Stomach smooth muscle (tissue), 2 donors: Measurements from ENCODE around the gene RASGEF1B.
"Not testable (repeated sequence)": the region's sequence is repeated elsewhere in the genome, so short reads cannot be mapped to it uniquely, and the experiment has no call there.

ENCODE experiments used
- H3K27ac ChIP-seq: one replicate; pipeline ENCODE4 v1.7.0; 2013; ENCODE audit warnings: mild to moderate bottlenecking, low read length, inconsistent platforms
- H3K27me3 ChIP-seq, 2 donors: one replicate each; pipeline ENCODE4 v1.7.0; 2013; ENCODE audit warnings: low read length in 2 of 2; ENCODE audit not compliant: insufficient read depth in 2 of 2, control insufficient read depth in 1 of 2
- H3K36me3 ChIP-seq, 2 donors: one replicate each; pipeline ENCODE4 v1.7.0; 2013; ENCODE audit warnings: low read length in 2 of 2; ENCODE audit not compliant: control insufficient read depth in 2 of 2, insufficient read depth in 2 of 2
- H3K4me1 ChIP-seq: one replicate; pipeline ENCODE4 v1.7.0; 2013; ENCODE audit warnings: low read length; ENCODE audit not compliant: control insufficient read depth, insufficient read depth
- H3K4me3 ChIP-seq, 2 donors: one replicate each; pipeline ENCODE4 v1.7.0; 2013; ENCODE audit warnings: low read length in 2 of 2
- H3K9ac ChIP-seq, 2 donors: one replicate each; pipeline ENCODE4 v1.7.0; 2013; ENCODE audit warnings: low read length in 2 of 2, mild to moderate bottlenecking in 1 of 2
- H3K9me3 ChIP-seq, 2 donors: one replicate each; pipeline ENCODE4 v1.7.0; 2013; ENCODE audit warnings: low read length in 2 of 2; ENCODE audit not compliant: control insufficient read depth in 2 of 2
- donor health status: healthy.
- donor health status: Pancreatic carcinoma.

Gene RASGEF1B

DNA sequence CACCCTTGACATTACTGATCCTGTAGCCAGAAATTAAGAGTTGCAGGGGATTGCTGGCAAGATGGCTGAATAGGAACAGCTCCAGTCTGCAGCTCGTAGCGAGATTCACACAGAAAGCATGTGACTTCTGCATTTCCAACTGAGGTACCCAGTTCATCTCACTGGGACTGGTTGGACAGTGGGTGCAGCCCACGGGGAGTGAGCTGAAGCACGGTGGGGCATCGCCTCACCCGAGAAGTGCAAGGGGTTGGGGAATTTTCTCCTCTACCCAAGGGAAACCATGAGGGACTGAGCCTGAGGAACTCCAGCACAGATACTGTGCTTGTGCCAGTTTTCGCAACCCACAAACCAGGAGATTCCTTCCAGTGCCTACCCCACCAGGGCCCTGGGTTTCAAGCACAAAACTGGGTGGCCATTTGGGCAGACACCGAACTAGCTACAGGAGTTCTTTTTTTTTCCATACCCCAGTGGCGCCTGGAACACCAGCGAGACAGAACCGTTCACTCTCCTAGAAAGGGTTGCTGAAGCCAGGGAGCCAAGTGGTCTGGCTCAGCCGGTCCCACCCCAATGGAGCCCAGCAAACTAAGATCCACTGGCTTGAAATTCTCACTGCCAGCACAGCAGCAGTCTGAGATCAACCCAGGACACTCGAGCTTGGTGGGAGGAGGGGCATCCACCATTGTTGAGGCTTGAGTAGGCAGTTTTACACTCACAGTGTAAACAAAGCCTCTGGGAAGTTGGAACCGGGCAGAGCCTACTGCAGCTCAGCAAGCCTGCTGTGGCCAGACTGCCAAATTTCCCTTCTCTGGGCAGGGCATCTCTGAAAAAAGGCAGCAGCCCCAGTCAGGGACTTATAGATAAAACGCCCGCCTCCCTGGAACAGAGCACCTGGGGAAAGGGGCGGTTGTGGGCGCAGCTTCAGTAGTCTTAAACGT, 1.9 kb upstream of the RASGEF1B start:
- not testable (repeated sequence) for H3K27me3 ChIP-seq, H3K36me3 ChIP-seq, H3K9me3 ChIP-seq, H3K9ac ChIP-seq
- Histone ChIP-seq H3K4me1 (peaks cover 35% of the 10 kb centered on the region), H3K27ac (peak overlapping the region; percentile 46), H3K4me3 (peak overlapping the region; percentile 12 to 44)

DNA sequence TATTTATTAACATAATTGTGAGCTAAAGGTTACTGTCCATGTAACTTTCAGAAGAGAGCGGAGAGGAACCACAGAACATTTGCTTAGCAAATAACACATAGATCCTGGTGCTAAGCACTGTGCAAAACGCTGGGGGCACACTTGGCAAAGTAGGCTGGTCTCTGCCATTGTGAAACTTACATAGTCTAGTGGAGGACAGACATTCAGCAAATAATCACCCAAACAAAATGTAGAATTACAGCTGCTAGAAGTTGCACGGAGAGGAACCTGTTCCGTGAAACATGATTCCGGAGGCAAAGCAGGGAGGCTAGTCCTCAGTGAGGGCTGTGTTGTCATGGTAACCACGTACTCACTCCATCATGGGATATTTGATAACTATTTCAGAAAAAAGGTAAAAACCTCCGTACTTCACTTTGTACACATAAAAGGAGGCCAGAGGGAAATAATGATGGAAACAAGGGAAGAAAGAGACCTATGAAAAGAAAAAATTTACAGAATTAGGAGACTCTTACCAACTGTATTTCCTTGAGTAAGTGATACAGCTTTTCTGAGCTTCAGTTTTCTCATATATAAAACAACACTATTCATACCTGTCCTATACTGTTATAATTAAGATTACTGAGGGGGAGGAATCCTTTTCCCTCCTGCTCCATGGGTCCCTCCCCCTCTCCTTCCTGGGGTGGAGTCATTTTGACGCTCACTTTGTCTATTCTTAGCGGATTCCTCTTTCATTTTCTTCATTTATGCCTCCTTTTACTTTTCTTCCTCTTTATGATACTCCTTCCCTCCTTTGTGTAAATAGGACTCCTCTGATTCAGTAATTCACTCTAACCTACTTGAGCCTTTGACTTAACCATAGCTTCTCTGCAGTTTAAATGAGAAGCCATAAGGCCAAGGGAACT, 825 bp upstream of the RASGEF1B start:
- peak overlapping the region; percentile 76 for H3K27ac ChIP-seq
- H3K36me3 ChIP-seq, result no peaks in the 10 kb centered on the region
- peak overlapping the region; percentile 56 to 71 for H3K9ac ChIP-seq
- H3K9me3 ChIP-seq, result no peaks in the 10 kb centered on the region
- H3K27me3 ChIP-seq, result no peaks in the 10 kb centered on the region
- peak overlapping the region; percentile 82 to 92 for H3K4me3 ChIP-seq
- H3K4me1 ChIP-seq, result peaks cover 35% of the 10 kb centered on the region

DNA sequence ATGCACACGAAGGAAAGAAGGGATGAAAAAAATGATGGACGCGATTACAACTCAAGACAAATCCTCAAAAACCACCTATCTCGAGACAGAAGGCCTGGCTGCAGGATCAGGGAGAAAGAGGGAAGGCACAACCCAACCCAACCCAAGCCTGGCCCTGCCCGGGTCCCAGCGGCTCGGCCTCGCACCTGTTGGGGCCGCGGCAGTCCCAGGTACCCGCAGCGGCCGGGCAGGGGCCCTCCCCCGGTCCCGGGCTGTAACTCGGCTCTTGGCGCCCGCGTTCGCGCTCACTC, 464 bp downstream of the RASGEF1B start:
- Histone ChIP-seq H3K4me3 (peak overlapping the region; percentile 78 to 82), H3K27me3 (no peaks in the 10 kb centered on the region), H3K9ac (peak overlapping the region; percentile 56 to 75), H3K27ac (peak overlapping the region; percentile 76), H3K4me1 (peaks cover 35% of the 10 kb centered on the region), H3K9me3 (no peaks in the 10 kb centered on the region), H3K36me3 (no peaks in the 10 kb centered on the region)

DNA sequence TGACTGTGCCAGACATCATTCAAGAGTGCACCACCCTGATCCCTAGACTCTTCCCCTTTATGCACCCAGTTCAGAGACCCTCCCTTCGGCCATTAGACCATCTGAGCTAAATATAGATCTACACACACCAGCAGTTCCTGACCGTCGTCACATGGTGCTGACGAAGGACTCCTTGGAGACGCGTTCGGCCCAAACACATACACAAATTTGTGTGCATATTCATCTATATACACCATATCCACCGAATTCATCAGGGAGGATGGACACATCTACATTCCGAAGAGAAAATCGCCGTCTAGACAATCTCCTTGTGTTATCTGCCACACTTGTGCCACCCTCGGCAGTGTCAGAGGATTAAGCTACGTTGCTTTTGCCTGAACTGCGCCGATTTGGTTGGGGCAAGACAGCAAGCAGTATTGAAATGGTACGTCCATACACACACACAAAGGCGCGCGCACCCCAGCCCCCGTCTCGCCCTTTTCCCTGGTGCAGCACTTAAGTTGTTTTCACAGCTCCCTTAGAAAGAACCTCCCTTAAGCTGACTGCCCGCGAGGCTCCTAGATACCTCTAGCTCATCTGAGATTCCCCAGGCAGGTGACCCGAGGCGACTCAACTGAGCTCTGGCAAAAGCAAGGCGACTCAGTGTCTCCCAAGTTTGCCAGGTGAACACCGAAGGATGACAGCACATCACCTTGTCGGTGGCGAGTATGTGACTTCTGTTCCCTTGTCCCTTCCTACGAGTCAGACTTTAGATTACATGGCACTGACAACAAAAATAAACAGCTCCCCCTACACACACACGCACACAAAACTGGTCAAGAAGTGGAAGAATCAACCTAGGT, 1.0 kb downstream of the RASGEF1B start:
- H3K9ac ChIP-seq, result peak overlapping the region; percentile 56 to 75
- peak overlapping the region; percentile 78 to 82 for H3K4me3 ChIP-seq
- H3K4me1 ChIP-seq, result peaks cover 35% of the 10 kb centered on the region
- no peaks in the 10 kb centered on the region for H3K36me3 ChIP-seq
- H3K27ac ChIP-seq, result peak overlapping the region; percentile 76
- H3K27me3 ChIP-seq, result no peaks in the 10 kb centered on the region
- no peaks in the 10 kb centered on the region for H3K9me3 ChIP-seq

DNA sequence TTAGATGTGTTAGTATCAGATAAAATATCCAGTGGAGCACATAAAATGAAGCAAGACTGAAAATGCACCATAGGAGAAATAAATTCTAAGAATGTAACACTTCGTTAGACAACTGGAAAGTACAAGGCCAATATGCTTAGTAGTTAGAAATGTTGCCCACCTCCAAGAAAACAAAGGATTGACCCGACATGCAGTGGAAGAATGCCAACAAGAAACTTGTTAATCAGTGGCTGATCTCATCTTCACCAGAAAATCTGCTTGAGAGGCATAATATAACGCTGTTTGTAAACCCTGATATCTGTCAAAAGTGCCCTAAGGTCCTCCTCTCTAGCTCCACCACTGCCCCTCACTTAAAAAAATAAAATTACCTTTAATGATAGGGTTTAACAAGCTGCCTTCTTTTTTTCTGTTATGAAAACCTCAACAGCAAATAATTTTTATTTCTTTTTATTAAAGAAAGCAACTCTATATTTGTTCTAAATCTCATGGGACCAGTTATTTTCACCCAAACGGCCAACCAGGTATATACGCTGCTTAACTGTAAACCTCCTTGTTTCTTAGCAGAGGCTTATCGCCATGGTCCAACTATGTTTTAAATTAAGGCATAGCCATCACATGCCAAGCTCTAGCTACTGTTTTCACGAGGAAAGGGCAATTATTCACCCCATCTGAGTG, 1.8 kb downstream of the RASGEF1B start:
- peak overlapping the region; percentile 78 to 82 for H3K4me3 ChIP-seq
- no peaks in the 10 kb centered on the region for H3K36me3 ChIP-seq
- H3K27me3 ChIP-seq, result no peaks in the 10 kb centered on the region
- no peak overlapping the region for H3K27ac ChIP-seq
- H3K4me1 ChIP-seq, result peaks cover 35% of the 10 kb centered on the region
- H3K9ac ChIP-seq, result peak overlapping the region in 1 of 2 donors; percentile 56
- H3K9me3 ChIP-seq, result no peaks in the 10 kb centered on the region

DNA sequence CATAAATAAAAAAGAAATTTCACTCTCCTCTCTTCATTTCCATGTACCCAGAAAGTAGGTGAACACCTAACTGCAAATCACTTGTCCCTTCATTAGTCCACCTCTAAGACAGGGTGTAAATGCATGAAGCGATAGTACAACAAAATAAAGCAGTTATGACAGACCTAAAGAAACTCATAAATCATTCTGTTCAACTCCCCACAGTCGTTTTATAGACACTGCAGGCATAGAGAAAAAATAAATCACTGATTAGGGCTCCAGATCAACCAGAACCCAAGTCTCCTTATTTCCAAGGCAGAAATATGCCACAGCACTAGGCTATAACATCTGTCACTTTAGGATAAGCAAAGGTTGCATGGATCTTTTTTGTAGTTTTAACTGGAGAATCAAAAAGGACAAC, 3.0 kb downstream of the RASGEF1B start:
- Histone ChIP-seq H3K27me3 (no peaks in the 10 kb centered on the region), H3K4me3 (no peak overlapping the region), H3K9me3 (no peaks in the 10 kb centered on the region), H3K27ac (no peak overlapping the region), H3K4me1 (peaks cover 32% of the 10 kb centered on the region), H3K9ac (no peak overlapping the region), H3K36me3 (no peaks in the 10 kb centered on the region)

DNA sequence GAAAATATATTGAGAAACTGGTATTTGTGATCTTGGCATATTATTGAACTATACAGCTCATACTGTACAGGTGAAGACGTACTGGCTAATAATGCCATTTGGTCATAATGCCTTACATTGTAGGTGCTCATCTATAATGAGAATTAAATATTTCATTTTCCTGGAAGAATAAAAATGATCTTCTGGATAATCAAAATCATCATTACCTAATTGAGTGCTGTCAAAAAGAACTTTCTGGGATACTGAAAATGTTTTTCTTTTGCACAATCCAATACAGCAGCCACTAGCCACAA, 4.1 kb downstream of the RASGEF1B start:
- H3K9me3 ChIP-seq, result no peaks in the 10 kb centered on the region
- H3K9ac ChIP-seq, result no peak overlapping the region
- H3K27ac ChIP-seq, result no peak overlapping the region
- H3K4me3 ChIP-seq, result no peak overlapping the region
- H3K27me3 ChIP-seq, result no peaks in the 10 kb centered on the region
- H3K36me3 ChIP-seq, result no peaks in the 10 kb centered on the region
- peaks cover 21% of the 10 kb centered on the region for H3K4me1 ChIP-seq

DNA sequence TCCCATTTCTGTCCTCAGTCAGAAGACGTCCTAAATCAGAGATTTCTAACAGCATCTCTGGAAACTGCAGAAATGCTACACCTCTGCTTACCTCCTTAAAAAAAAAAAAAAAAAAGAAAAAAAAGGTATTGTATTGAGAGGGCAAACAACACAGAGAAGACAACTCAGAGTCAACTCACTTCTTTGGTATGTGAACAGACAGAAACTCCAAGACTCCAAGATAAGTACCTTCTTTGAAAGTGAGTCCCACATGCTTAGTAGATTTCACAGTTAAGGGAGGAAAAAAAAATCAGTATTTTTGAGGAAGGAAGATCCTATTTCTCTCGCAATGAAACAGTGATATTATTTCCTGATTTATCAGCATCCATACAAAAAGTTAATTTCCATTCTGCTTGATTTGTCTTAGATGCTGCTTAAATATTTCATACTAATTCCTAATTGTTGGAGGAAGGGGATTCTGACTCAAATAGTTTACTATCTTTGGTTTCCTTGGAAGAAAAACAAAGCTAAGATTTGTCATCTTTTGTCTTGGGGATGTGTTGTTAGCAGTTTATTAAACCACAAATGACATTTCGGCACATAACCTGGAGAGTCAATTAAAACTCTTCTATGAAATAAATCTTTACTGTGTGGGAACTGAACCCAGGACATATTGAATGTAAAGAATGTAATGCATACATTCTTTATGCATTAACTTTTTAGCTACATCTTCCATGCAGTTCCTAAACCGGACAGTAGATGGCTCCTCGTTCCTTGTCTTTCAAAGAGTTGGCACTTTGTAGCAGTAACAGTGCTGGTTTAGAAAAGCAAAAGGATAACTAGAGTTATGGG, 4.7 kb downstream of the RASGEF1B start:
- peaks cover 16% of the 10 kb centered on the region for H3K4me1 ChIP-seq
- H3K36me3 ChIP-seq, result no peaks in the 10 kb centered on the region
- H3K9me3 ChIP-seq, result no peaks in the 10 kb centered on the region
- H3K27ac ChIP-seq, result no peak overlapping the region
- H3K9ac ChIP-seq, result no peak overlapping the region
- no peak overlapping the region for H3K4me3 ChIP-seq
- no peaks in the 10 kb centered on the region for H3K27me3 ChIP-seq

DNA sequence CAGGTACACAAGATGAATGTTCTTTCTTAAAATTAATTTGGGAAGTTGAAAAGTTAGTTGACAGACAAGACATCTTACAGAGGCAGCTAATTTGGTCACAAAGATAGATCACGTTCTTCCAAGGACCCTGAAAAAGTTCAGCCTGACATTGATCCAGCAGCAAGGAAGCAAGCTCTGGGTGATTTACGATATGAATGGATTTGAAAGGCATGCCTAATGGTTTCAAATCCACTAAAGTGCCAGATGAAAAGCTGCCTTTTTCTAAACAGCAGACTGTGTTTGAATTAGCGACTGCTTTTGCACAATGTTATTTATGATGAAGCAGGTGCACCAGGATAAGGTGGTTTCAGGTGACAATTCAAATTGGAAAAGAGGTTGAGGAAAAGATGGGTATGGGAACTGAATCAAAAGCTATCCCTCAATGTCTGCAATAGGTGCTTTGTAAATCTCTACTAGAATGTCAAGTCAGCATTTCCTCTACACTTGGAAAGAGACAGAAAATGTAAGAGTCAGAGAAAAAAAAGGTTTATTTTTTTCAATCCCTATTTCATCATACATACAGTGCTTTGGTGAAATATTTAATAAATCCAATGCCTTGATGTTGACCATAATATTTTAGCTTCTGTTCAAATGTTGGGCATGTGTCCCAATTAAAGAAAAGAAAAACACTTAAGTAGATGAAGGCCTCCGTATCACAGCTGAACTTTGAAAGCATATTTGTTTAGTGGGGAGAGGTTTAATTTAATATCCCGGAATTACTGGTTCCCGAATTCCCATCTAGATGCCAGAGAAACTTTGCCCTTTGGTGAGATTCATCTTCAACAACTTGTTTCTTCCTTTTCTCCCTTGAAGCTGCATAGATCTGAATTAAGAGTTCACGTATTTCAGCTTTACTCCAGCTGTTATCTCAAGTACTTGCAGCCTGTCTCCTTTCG, 6.0 kb downstream of the RASGEF1B start:
- H3K4me1 ChIP-seq, result peaks cover 6% of the 10 kb centered on the region
- H3K27ac ChIP-seq, result no peak overlapping the region
- no peaks in the 10 kb centered on the region for H3K9me3 ChIP-seq
- no peak overlapping the region for H3K9ac ChIP-seq
- no peaks in the 10 kb centered on the region for H3K27me3 ChIP-seq
- H3K4me3 ChIP-seq, result no peak overlapping the region
- no peaks in the 10 kb centered on the region for H3K36me3 ChIP-seq
